ENCODE results near the gene FCAMR.

FCAMR gene

DNA sequence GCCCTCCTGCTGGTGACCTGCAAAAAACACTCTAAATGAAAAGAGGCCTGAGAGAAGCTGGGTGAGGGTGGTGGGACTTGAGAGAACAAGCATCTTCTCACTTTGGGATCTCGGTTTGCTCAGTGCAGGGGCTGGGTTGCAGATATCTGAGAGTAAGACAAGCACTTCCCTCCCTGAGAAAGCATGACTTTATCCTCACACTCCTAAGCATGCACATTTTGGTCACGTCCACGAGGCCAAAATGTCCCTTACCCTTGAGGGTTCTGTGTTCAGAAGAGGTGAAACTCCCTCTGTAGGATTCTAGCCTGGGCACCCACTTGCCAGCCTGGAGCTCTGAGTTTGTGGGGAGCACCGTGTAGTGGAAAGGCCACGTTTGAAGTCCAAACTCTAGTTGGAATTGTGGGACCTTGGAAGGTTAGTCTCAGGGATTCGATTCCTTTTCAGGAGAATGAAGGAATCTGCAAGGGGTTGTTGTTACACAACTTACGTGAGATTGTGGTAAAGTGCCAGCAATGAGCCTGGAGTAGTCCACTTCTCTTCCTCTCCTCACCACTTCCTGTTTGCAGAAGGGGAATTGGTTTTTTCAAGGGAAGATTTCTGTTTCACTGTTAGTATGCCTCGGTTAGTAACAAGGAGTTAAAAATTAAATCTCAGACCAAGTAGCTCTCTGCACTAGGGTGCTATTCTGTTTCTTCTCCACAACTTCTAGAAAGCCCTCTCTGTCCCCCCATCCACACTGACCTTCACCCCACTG, 3.0 kb downstream of the FCAMR start:
- TF ChIP-seq, protein P1, sequence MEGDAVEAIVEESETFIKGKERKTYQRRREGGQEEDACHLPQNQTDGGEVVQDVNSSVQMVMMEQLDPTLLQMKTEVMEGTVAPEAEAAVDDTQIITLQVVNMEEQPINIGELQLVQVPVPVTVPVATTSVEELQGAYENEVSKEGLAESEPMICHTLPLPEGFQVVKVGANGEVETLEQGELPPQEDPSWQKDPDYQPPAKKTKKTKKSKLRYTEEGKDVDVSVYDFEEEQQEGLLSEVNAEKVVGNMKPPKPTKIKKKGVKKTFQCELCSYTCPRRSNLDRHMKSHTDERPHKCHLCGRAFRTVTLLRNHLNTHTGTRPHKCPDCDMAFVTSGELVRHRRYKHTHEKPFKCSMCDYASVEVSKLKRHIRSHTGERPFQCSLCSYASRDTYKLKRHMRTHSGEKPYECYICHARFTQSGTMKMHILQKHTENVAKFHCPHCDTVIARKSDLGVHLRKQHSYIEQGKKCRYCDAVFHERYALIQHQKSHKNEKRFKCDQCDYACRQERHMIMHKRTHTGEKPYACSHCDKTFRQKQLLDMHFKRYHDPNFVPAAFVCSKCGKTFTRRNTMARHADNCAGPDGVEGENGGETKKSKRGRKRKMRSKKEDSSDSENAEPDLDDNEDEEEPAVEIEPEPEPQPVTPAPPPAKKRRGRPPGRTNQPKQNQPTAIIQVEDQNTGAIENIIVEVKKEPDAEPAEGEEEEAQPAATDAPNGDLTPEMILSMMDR (IDR thresholded peaks at IDR 0.05; ENCODE audit: low read depth, low read length) = no peak
- H3K4me3 ChIP-seq (ENCODE audit: low read depth, low read length) = no peak overlapping the region

DNA sequence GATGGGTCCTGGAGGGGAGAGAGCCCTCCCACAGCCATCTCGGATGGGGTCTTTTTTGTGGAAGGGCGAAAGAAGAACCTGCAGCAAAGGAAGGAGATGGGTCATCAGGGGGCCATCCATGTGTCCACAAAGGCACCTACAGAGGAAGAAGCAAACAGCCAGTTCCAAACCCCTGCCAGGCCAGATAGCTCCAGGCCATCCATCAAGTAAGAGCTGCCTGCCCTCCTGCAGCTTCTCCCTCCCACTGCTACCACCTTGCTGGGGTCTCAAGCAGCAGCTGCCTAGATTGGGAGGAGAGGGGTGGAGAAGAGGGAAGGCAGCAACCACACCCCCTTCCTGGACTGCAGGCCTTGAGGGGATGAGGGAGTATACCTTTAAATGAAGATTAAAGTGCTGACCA, 4.5 kb downstream of the FCAMR start:
- no peak overlapping the region for H3K4me3 ChIP-seq (ENCODE audit: low read depth, low read length)
- TF ChIP-seq, protein P1 (IDR thresholded peaks at IDR 0.05; ENCODE audit: low read depth, low read length) = no peak

DNA sequence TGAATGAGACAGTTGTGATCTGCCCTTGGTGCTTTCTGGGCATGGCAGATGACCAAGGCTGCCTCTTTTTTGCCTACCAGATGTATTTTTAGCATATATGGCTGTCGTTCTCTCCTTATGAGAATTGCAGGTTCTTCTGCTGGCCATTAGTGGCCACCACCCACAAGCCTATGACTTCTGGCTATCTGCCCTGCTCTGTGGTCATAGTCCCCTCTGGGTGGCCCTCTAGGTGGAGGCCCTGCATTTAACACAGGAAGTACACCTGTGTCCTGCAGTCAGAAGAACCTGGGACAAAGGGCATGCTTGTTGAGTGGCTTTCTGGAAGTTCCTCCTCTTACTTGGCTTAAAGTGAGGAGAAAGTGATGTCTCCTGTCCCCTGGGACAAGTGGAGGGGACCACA, 6.5 kb downstream of the FCAMR start:
- TF ChIP-seq, protein P1 (IDR thresholded peaks at IDR 0.05; ENCODE audit: low read depth, low read length) = no peak
- no peak overlapping the region for H3K4me3 ChIP-seq (ENCODE audit: low read depth, low read length)

DNA sequence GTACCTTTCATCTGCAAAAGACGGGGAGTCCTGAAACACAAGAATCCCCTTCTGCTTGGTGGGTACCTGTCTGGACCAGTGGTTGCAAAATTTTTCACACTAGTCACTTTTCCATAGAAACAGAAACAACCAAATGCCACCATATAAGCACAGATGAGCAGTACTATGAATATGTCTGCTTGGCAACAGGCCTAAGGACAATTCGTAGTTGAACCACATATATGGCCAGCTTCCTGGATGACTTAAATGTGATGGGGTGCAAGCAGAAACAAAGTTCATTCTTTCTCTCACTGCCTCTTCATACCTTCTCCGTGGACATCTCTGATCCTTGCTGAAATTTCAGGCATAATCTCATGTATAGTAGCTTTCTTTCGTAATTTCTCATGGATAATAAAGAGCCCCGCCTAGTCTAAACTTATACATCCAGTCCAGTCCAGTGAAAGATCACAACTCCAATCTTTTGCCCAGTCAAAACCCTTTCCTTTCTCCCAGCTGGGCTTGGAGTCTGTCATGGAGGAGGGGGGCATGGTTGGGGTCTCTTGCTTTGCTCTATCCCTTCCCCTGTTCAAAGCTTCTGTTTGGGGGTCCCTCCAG, 7.0 kb downstream of the FCAMR start:
- TF ChIP-seq, protein P1 (IDR thresholded peaks at IDR 0.05; ENCODE audit: low read depth, low read length) = no peak
- H3K4me3 ChIP-seq (ENCODE audit: low read depth, low read length) = no peak overlapping the region

DNA sequence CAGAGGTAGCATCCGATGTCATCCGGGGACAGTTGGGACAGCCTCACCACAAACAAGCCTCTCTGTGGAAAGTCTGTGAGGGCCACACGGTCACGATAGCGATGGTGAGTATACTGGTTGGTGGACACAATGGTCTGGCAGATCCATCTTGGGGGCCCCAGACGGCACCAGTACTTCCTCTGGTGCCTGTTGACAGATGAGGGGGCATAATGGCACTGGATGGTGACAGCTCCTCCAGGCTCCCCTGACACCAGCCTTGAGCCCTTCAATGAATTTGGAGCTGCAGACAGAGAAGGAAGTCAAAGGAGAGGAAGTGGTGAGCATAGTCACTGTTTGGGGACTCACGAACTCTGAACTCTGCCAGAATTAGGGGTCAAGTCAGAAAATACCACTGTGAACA, 8.0 kb downstream of the FCAMR start:
- H3K4me3 ChIP-seq (ENCODE audit: low read depth, low read length) = no peak overlapping the region
- TF ChIP-seq, protein P1 (IDR thresholded peaks at IDR 0.05; ENCODE audit: low read depth, low read length) = no peak

DNA sequence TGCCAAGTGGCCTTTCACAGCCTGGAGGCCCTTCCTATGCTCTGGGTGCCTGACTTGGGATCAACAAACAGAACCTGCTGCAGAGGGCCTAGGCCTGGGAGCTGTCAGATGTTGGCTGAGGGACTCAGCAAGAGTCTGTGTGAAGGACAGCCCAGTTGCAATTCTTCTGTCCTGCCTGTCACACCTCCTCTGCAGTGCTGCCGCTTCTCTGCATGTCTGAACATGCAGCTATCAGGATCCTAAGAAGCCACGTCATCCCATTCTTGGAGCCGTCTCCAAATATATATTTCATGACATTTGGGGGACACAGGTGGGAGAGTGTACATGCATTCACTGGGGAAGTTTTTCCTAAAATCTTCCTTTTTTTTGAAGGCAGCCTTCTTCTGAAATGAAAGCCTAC, 8.6 kb downstream of the FCAMR start:
- TF ChIP-seq, protein P1 (IDR thresholded peaks at IDR 0.05; ENCODE audit: low read depth, low read length) = no peak
- no peak overlapping the region for H3K4me3 ChIP-seq (ENCODE audit: low read depth, low read length)

DNA sequence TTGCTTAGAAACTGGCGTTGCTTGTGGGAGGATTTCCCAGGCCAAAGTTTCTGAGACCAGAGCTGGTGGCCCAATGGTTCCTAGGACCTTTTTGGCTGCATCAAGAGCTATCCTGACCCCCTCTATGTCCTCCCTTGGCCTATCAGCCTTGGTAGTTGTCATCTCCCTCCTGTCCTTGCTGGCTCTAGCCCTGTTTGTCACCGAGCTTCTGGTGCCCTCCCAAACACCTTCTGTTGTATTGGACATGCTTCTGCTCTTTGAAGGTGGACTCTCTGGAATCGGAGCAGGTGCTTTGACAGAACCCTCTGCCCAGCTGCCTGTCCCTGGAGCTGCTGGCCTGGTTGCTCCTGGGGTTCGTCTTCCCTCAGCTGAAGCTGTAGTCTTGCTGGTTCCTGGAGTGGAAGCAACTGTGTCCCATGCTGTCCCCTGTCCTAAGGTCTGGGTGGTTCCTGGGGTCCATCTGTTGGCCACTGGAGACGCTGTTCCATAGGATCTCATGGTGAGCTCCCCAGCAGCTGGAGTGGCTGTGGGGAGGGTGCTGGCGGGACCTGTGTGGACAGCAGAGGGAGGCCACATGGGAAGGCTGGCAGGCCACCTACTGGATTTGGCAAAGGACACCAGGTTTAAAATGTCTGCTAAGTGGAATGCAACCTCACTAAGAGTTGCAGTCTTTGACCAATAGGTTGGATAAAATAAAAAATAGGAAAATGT, 9.4 kb downstream of the FCAMR start:
- TF ChIP-seq, protein P1 (IDR thresholded peaks at IDR 0.05; ENCODE audit: low read depth, low read length) = no peak
- no peak overlapping the region for H3K4me3 ChIP-seq (ENCODE audit: low read depth, low read length)

All from WI38 (cell line).